Testis (tissue), 2 donors: ENCODE data around the gene CIB4.

Experiments
- CTCF ChIP-seq, 3 experiments: fragments of 450-650 bp in 2 of 3; fragments of 200-600 bp in 1 of 3; sonication (generic) in 1 of 3; IDR thresholded peaks; one replicate each; pipeline ENCODE4 v1.5.1; 2016 to 2019; ENCODE audit warnings: antibody characterized with exemption in 3 of 3, mild to moderate bottlenecking in 2 of 3, moderate library complexity in 1 of 3
- POLR2A ChIP-seq: fragments of 450-650 bp; IDR thresholded peaks from one replicate; pipeline ENCODE4 v1.6.1; 2017; ENCODE audit warnings: antibody characterized with exemption, mild to moderate bottlenecking, moderate library complexity

- TF ChIP-seq CTCF (IDR thresholded peaks at IDR 0.05) (no peak), POLR2A (no peak)
Measured at GRCh38 chr2:26595146-26595545, 46.0 kb downstream of the CIB4 start.
